HUES48 (cell line): ENCODE data around the gene BASP1.
A peak's percentile ranks its signal among the peaks of the same experiment; 100 is the strongest.

Experiments
- H3K27ac ChIP-seq: one replicate; pipeline ENCODE4 v1.7.0; 2013; ENCODE audit warnings: low read depth, low read length, inconsistent platforms
- H3K27me3 ChIP-seq: 2 replicates; pipeline ENCODE4 v1.6.1; 2013; ENCODE audit warnings: mild to moderate bottlenecking, low read length; ENCODE audit not compliant: control insufficient read depth, insufficient read depth
- H3K36me3 ChIP-seq: 2 replicates; pipeline ENCODE4 v1.6.1; 2013; ENCODE audit warnings: low read length; ENCODE audit not compliant: control insufficient read depth, insufficient read depth
- H3K4me1 ChIP-seq: 2 replicates; pipeline ENCODE4 v1.6.1; 2013; ENCODE audit warnings: mild to moderate bottlenecking, low read length; ENCODE audit not compliant: control insufficient read depth, insufficient read depth
- H3K4me3 ChIP-seq: 2 replicates; pipeline ENCODE4 v1.5.1; 2013; ENCODE audit warnings: mild to moderate bottlenecking, low read depth, low read length
- H3K9ac ChIP-seq: 2 replicates; pipeline ENCODE4 v1.6.1; 2013; ENCODE audit warnings: mild to moderate bottlenecking, low read depth, low read length, moderate library complexity
- H3K9me3 ChIP-seq: 2 replicates; pipeline ENCODE4 v1.6.1; 2013; ENCODE audit warnings: low read length; ENCODE audit not compliant: control insufficient read depth, insufficient read depth

The BASP1 gene

DNA sequence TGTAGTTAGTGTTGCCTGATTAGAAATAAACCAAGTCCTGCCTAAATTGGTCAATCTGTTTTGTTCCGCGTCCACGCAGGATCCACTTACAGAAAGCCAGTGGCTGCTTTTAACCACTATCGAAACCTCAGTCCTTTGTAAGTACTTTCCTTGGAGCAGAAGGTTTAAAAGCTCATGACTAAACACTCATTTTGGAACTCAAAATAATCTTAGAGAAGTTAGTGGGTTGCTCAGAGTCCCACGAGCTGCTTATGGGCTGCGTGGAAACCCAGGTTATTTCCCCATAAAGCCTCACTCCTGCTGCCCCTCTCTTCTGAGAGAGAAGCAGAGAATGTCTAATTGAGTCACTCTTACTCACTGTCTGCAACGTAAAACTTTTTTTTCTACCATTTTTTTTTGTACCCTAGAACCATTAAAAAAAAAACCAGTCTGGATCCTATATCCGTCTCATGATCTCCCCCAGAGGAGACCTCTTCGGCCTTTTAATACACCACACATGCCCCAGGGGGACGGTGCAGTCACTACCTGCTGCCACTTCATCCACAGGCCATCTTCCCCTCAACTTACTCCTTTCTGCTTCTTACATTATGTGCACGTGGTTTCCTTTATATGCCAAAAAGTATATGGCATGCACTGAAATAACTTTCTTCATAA lies 7.6 kb downstream of the BASP1 start:
- peaks cover 67% of the 10 kb centered on the region for H3K4me1 ChIP-seq
- peak overlapping the region; percentile 14 for H3K27ac ChIP-seq
- H3K9me3 ChIP-seq: no peaks in the 10 kb centered on the region
- H3K9ac ChIP-seq: no peak overlapping the region
- H3K4me3 ChIP-seq: no peak overlapping the region
- H3K36me3 ChIP-seq: peaks cover 36% of the 10 kb centered on the region
- H3K27me3 ChIP-seq: no peaks in the 10 kb centered on the region

- Histone ChIP-seq H3K9ac (no peak overlapping the region), H3K27ac (no peak overlapping the region), H3K36me3 (peaks cover 36% of the 10 kb centered on the region), H3K4me3 (no peak overlapping the region), H3K27me3 (no peaks in the 10 kb centered on the region), H3K9me3 (no peaks in the 10 kb centered on the region), H3K4me1 (peaks cover 61% of the 10 kb centered on the region)
Measured at GRCh38 chr5:17225520-17225919, 8.1 kb downstream of the BASP1 start.

GRCh38 chr5:17227868-17228267 lies 10.4 kb downstream of the BASP1 start:
- H3K36me3 ChIP-seq: peaks cover 42% of the 10 kb centered on the region
- H3K9me3 ChIP-seq: no peaks in the 10 kb centered on the region
- no peaks in the 10 kb centered on the region for H3K27me3 ChIP-seq
- no peak overlapping the region for H3K27ac ChIP-seq
- no peak overlapping the region for H3K4me3 ChIP-seq
- peaks cover 38% of the 10 kb centered on the region for H3K4me1 ChIP-seq
- no peak overlapping the region for H3K9ac ChIP-seq

DNA sequence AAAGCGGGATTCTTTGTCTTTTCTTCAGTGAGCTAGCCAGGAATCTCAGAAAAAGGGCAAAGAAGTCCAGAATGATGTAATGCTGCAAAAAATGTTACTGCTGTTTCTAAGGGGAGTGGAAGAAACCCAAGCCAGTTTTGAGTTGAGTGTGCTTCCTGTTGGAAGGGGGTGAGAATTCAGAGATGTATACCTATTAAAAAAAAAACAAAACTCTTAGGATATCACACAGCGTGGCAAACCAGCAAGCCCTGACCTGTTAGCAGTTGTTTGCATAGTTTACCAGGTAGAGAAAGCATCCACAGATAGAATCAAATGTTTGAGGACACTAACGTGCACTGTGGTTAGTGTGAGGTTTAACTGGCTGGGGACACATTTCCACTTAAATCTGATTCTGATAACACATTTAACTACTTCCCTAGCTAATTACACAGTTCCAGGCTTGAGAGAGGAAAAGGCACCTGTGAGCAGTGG lies 11.4 kb downstream of the BASP1 start:
- Histone ChIP-seq H3K4me3 (no peak overlapping the region), H3K9me3 (no peaks in the 10 kb centered on the region), H3K9ac (no peak overlapping the region), H3K4me1 (peaks cover 28% of the 10 kb centered on the region), H3K27ac (no peak overlapping the region), H3K27me3 (no peaks in the 10 kb centered on the region), H3K36me3 (peaks cover 42% of the 10 kb centered on the region)

GRCh38 chr5:17229313-17229712 lies 11.9 kb downstream of the BASP1 start:
- H3K27ac ChIP-seq: no peak overlapping the region
- no peak overlapping the region for H3K4me3 ChIP-seq
- no peaks in the 10 kb centered on the region for H3K9me3 ChIP-seq
- H3K4me1 ChIP-seq: peaks cover 23% of the 10 kb centered on the region
- H3K9ac ChIP-seq: no peak overlapping the region
- no peaks in the 10 kb centered on the region for H3K27me3 ChIP-seq
- peaks cover 43% of the 10 kb centered on the region for H3K36me3 ChIP-seq

DNA sequence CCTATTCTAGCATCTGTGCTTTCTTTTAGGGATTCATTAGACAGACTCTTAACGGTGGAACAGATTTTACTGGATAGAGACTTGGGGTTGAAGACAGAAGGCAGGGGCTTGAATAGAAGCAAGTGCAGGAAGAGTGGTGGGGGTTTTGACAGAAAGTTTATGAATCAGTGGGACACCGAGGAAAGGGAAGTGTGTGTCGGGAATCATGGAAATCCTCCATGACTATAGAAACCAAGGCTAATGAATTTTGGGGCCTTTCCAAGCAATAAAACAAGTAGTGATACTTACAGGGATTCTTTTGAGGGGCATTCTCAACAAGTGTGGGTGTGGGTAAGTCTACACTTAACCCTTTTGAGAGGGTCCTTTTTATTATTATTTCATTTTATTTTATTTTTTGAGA lies 12.8 kb downstream of the BASP1 start:
- no peak overlapping the region for H3K27ac ChIP-seq
- H3K9ac ChIP-seq: no peak overlapping the region
- H3K9me3 ChIP-seq: no peaks in the 10 kb centered on the region
- peaks cover 15% of the 10 kb centered on the region for H3K4me1 ChIP-seq
- H3K27me3 ChIP-seq: no peaks in the 10 kb centered on the region
- H3K4me3 ChIP-seq: no peak overlapping the region
- H3K36me3 ChIP-seq: peaks cover 41% of the 10 kb centered on the region

- Histone ChIP-seq H3K9ac (no peak overlapping the region), H3K27ac (no peak overlapping the region), H3K36me3 (peaks cover 41% of the 10 kb centered on the region), H3K9me3 (no peaks in the 10 kb centered on the region), H3K4me1 (peaks cover 10% of the 10 kb centered on the region; the same call in 1 of the 2 replicates), H3K27me3 (no peaks in the 10 kb centered on the region), H3K4me3 (no peak overlapping the region)
Measured at GRCh38 chr5:17230808-17231525, 13.5 kb downstream of the BASP1 start.

DNA sequence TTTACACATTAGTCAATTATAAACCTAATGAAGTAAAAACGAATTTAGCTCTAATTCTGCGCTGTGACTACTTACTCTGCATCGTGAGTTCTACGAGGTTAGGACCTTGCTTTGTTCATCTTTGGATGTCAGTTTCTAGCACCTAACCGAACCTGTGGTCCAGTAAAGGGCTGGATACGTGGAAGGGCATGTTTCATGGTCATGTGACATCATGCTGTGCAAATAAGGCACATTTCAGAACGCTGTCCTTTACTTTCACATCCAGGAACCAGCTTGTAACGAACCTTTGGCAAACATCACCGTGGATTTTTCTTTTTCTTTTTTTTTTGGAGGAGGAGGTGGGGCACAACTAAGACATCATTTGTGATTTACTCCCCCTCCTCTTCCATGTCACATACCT lies 15.0 kb downstream of the BASP1 start:
- Histone ChIP-seq H3K27ac (no peak overlapping the region), H3K4me1 (peaks cover 10% of the 10 kb centered on the region; the same call in 1 of the 2 replicates), H3K9ac (no peak overlapping the region), H3K9me3 (no peaks in the 10 kb centered on the region), H3K4me3 (no peak overlapping the region), H3K36me3 (peaks cover 41% of the 10 kb centered on the region), H3K27me3 (no peaks in the 10 kb centered on the region)

DNA sequence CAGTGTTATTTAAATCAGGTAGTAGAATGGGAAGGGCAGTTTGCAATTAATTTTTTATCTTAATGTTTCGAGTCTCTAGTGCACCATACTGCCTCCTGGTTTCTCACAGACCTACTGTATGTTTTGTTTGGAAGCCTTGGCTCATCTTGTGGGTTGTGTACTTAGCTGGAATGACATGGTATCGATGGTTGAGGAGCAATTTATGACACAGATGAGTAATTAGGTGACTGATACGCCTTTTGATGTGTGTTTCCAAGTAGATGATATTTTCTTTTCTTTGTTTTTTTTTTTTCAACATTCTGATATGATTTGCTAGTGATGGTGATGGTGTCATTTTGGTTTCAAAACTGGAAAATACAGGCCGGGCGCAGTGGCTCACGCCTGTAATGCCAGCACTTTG lies 16.1 kb downstream of the BASP1 start:
- Histone ChIP-seq H3K9ac (no peak overlapping the region), H3K4me1 (peaks cover 7% of the 10 kb centered on the region; the same call in 1 of the 2 replicates), H3K36me3 (peaks cover 37% of the 10 kb centered on the region), H3K4me3 (no peak overlapping the region), H3K27ac (no peak overlapping the region), H3K9me3 (no peaks in the 10 kb centered on the region), H3K27me3 (no peaks in the 10 kb centered on the region)

DNA sequence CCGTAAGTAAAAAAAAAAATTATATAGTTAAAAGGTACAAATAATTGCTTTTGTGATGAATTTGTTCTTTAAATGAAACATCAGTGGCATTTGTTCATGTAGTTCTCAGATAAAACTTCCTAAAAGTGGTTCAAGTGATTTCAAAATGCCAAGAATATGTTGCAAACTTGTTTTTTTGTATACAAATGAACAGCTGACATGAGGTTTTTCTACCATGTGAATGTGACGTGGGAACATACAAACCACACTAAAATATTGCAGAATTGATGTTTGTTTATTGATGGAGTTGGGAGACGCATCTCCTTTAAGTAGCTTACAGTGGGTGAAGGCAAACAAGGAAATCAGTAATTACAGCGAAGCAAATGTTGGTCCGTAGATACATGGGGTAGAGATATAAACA lies 16.9 kb downstream of the BASP1 start:
- H3K36me3 ChIP-seq: peaks cover 29% of the 10 kb centered on the region
- H3K4me3 ChIP-seq: no peak overlapping the region
- no peaks in the 10 kb centered on the region for H3K27me3 ChIP-seq
- no peak overlapping the region for H3K27ac ChIP-seq
- H3K4me1 ChIP-seq: no peaks in the 10 kb centered on the region
- H3K9ac ChIP-seq: no peak overlapping the region
- no peaks in the 10 kb centered on the region for H3K9me3 ChIP-seq

GRCh38 chr5:17235731-17236330 lies 18.4 kb downstream of the BASP1 start:
- H3K4me3 ChIP-seq: no peak overlapping the region
- no peaks in the 10 kb centered on the region for H3K9me3 ChIP-seq
- no peaks in the 10 kb centered on the region for H3K4me1 ChIP-seq
- no peak overlapping the region for H3K9ac ChIP-seq
- no peak overlapping the region for H3K27ac ChIP-seq
- no peaks in the 10 kb centered on the region for H3K27me3 ChIP-seq
- peaks cover 21% of the 10 kb centered on the region for H3K36me3 ChIP-seq
